Vagina (tissue), 2 donors: ENCODE measurements around the gene ADGRL3. TPM values are rescaled to one million over a fixed set of nuclear protein-coding genes. Genes with fewer than 3 reads are reported as not detected.

ENCODE experiments used
- DNase-seq, 2 donors: peaks; one replicate each; pipeline ENCODE4 v3.0.0-alpha.2; 2017; ENCODE audit errors: extremely low spot score in 2 of 2
- H3K27ac ChIP-seq: fragments of 200-600 bp; sonication (generic); one replicate; pipeline ENCODE4 v1.5.1; 2019
- H3K27me3 ChIP-seq: fragments of 200-600 bp; sonication (generic); one replicate; pipeline ENCODE4 v1.5.1; 2019
- H3K36me3 ChIP-seq, 2 donors: fragments of 200-600 bp; sonication (generic); one replicate each; pipeline ENCODE4 v1.5.1; 2017 to 2019
- H3K4me1 ChIP-seq: fragments of 200-600 bp; sonication (generic); one replicate; pipeline ENCODE4 v1.5.1; 2019
- H3K4me3 ChIP-seq, 2 donors: fragments of 200-600 bp; sonication (generic); 1 replicate in 1 of 2; 2 replicates in 1 of 2; pipeline ENCODE4 v1.5.1; 2016 to 2019
- H3K9me3 ChIP-seq: fragments of 200-600 bp; sonication (generic); one replicate; pipeline ENCODE4 v1.5.1; 2019
- POLR2A ChIP-seq, 2 donors: fragments of 450-650 bp; IDR thresholded peaks; one replicate each; pipeline ENCODE4 v1.6.1; 2017; ENCODE audit warnings: antibody characterized with exemption in 2 of 2, mild to moderate bottlenecking in 2 of 2, moderate library complexity in 2 of 2
- POLR2AphosphoS5 ChIP-seq, 2 donors: sonication (generic); formaldehyde crosslinking; IDR thresholded peaks; one replicate each; pipeline ENCODE4 v1.9.0; 2017; ENCODE audit warnings: antibody characterized with exemption in 2 of 2, mild to moderate bottlenecking in 2 of 2, low read depth in 1 of 2; ENCODE audit not compliant: insufficient read depth in 1 of 2
- intact Hi-C: fragments of 100-400 bp; cut with DNase I; formaldehyde crosslinking; loops from one replicate; pipeline ENCODE4 v1.15.1; 2023
- total RNA-seq: library from RNA; depleted of rRNA; stranded (reverse); fragments of >200 nt; gene quantifications from one replicate; pipeline ENCODE4 v1.2.3, GENCODE V29; 2016
- TF ChIP-seq, protein P1 (sequence below), 3 experiments: fragments of 450-650 bp in 2 of 3; fragments of 200-600 bp in 1 of 3; sonication (generic) in 1 of 3; IDR thresholded peaks; one replicate each; pipeline ENCODE4 v1.5.1; 2017 to 2019; ENCODE audit warnings: antibody characterized with exemption in 3 of 3, mild to moderate bottlenecking in 2 of 3, moderate library complexity in 2 of 3

The ADGRL3 gene
- total RNA-seq, 1 donor from 2014 or later = 16.9 TPM

DNA sequence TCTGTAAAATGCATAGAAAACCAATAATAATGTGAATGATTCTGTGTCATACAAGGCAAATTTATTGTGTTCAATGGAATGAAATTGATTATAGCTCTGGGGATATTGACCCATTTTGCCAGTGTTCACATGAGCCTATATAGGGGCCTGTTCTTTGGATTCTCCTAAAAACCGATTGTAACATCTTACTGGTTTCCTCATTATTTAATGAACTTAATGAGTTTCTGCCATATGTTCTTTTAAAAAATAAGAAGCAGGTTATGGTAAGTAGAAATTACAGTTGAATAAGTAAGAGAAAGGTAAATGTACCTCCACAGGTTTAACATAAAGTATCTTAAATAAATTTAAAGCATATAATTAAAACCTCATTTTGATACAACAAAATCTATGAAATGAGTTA is 24.6 kb upstream of the ADGRL3 start:
- Histone ChIP-seq H3K4me3 (no peak overlapping the region), H3K4me1 (no peaks in the 10 kb centered on the region), H3K9me3 (no peaks in the 10 kb centered on the region), H3K36me3 (no peaks in the 10 kb centered on the region), H3K27me3 (no peaks in the 10 kb centered on the region), H3K27ac (no peak overlapping the region)
- DNase-seq = no peak
- intact Hi-C loops = no loop called here
- no peak for TF ChIP-seq POLR2A (IDR thresholded peaks at IDR 0.05)
- no peak for TF ChIP-seq POLR2AphosphoS5 (IDR thresholded peaks at IDR 0.05; ENCODE audit: insufficient read depth in 1 of 2, low read depth in 1 of 2)
- TF ChIP-seq, protein P1, sequence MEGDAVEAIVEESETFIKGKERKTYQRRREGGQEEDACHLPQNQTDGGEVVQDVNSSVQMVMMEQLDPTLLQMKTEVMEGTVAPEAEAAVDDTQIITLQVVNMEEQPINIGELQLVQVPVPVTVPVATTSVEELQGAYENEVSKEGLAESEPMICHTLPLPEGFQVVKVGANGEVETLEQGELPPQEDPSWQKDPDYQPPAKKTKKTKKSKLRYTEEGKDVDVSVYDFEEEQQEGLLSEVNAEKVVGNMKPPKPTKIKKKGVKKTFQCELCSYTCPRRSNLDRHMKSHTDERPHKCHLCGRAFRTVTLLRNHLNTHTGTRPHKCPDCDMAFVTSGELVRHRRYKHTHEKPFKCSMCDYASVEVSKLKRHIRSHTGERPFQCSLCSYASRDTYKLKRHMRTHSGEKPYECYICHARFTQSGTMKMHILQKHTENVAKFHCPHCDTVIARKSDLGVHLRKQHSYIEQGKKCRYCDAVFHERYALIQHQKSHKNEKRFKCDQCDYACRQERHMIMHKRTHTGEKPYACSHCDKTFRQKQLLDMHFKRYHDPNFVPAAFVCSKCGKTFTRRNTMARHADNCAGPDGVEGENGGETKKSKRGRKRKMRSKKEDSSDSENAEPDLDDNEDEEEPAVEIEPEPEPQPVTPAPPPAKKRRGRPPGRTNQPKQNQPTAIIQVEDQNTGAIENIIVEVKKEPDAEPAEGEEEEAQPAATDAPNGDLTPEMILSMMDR (IDR thresholded peaks at IDR 0.05) = no peak

DNA sequence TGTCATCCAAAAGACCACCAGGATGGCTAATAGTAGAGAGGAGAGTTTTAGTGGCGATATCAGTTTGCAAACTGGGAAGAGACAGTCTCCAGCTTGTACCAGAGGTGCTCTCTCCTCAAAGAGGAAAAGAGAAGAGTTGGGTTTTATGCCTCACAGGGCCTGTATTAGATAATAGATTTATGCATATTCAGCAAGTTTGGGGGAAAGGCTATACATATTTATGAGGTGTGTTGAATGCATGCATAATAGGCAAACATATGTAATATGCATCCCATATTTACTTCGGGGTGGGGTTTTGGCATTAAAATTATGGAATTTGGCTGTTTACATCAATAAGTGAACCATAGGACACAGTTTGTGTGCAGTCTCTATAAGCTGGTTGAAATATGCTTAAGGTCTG is 22.8 kb upstream of the ADGRL3 start:
- Histone ChIP-seq H3K27ac (no peak overlapping the region), H3K4me1 (no peaks in the 10 kb centered on the region), H3K4me3 (no peak overlapping the region), H3K9me3 (no peaks in the 10 kb centered on the region), H3K36me3 (no peaks in the 10 kb centered on the region), H3K27me3 (no peaks in the 10 kb centered on the region)
- intact Hi-C loops = no loop called here
- TF ChIP-seq, protein P1 (IDR thresholded peaks at IDR 0.05) = no peak
- TF ChIP-seq POLR2AphosphoS5 (IDR thresholded peaks at IDR 0.05; ENCODE audit: insufficient read depth in 1 of 2, low read depth in 1 of 2) (no peak), POLR2A (IDR thresholded peaks at IDR 0.05) (no peak)
- DNase-seq = no peak

DNA sequence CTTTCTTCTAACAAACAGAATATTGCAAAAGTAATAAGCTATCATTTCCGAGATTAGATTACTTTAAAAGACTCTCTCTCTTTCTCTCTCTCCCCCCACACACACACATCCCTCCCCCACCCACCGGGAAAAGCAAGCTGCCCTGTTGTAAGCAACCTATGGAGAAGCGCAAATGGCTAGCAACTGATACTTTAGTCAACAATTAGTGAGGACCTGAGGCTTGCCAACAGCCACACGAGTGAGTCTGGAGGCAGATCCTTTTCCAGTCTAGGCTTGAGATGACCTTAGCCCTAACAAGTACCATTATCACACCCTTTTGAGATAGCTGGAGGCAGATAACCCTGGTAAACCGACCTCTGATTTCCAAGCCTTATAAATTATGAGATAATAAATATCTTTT is 19.7 kb upstream of the ADGRL3 start:
- H3K4me1 ChIP-seq = no peaks in the 10 kb centered on the region
- no peaks in the 10 kb centered on the region for H3K27me3 ChIP-seq
- TF ChIP-seq POLR2A (IDR thresholded peaks at IDR 0.05) (no peak), POLR2AphosphoS5 (IDR thresholded peaks at IDR 0.05; ENCODE audit: insufficient read depth in 1 of 2, low read depth in 1 of 2) (no peak)
- TF ChIP-seq, protein P1 (IDR thresholded peaks at IDR 0.05) = no peak
- intact Hi-C loops = no loop called here
- H3K4me3 ChIP-seq = no peak overlapping the region
- H3K27ac ChIP-seq = no peak overlapping the region
- no peaks in the 10 kb centered on the region for H3K36me3 ChIP-seq
- H3K9me3 ChIP-seq = no peaks in the 10 kb centered on the region
- no peak for DNase-seq

DNA sequence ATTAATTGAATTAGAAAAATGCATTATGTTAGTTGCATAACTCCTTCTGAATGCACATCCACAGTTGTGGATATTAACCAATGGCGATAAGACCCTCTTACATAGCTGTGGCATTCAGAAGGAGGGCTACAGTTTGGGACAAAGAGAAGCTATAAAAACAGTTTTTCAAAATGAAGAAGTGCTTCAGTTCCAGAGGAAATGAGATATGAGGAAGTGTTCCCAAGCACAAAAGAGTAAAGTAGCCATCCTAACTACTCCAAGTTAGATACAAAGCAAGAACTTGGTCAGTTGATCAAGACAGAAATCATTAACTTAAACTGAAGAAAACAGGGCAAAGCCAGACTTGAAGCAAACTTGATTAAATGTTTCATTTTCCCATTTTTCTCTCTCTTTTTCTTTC is 17.2 kb upstream of the ADGRL3 start:
- no peak for TF ChIP-seq POLR2A (IDR thresholded peaks at IDR 0.05)
- TF ChIP-seq, protein P1 (IDR thresholded peaks at IDR 0.05) = no peak
- no peak for TF ChIP-seq POLR2AphosphoS5 (IDR thresholded peaks at IDR 0.05; ENCODE audit: insufficient read depth in 1 of 2, low read depth in 1 of 2)
- no peaks in the 10 kb centered on the region for H3K27me3 ChIP-seq
- no peak overlapping the region for H3K27ac ChIP-seq
- intact Hi-C loops = no loop called here
- no peaks in the 10 kb centered on the region for H3K9me3 ChIP-seq
- no peak for DNase-seq
- no peak overlapping the region for H3K4me3 ChIP-seq
- H3K36me3 ChIP-seq = no peaks in the 10 kb centered on the region
- H3K4me1 ChIP-seq = no peaks in the 10 kb centered on the region

DNA sequence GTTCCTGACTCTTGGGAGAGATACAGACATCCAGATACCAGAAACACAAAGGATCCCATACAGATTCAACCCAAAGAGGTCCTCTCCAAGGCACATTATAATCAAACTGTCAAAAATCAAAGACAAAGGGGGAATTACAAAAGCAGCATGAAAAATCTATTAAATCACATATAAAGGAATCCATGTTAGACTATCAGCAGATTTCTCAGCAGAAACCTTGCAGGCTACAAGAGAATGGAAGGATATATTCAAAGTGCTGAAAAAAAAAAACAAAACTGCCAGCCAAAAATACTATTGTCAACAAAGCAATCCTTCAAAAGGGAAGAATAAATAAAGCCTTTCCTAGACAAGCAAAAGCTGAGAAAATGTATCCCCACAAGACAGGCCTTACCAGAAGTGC is 14.8 kb upstream of the ADGRL3 start:
- H3K4me3 ChIP-seq = no peak overlapping the region
- H3K9me3 ChIP-seq = no peaks in the 10 kb centered on the region
- DNase-seq = no peak
- intact Hi-C loops = no loop called here
- no peak overlapping the region for H3K27ac ChIP-seq
- H3K4me1 ChIP-seq = no peaks in the 10 kb centered on the region
- no peaks in the 10 kb centered on the region for H3K36me3 ChIP-seq
- no peaks in the 10 kb centered on the region for H3K27me3 ChIP-seq
- TF ChIP-seq, protein P1 (IDR thresholded peaks at IDR 0.05) = no peak
- TF ChIP-seq POLR2AphosphoS5 (IDR thresholded peaks at IDR 0.05; ENCODE audit: insufficient read depth in 1 of 2, low read depth in 1 of 2) (no peak), POLR2A (IDR thresholded peaks at IDR 0.05) (no peak)
